Measurements from ENCODE around the gene SPACA9.

The SPACA9 gene

GRCh38 chr9:132854832-132855231 is 23.9 kb upstream of the SPACA9 start:
- TF ChIP-seq, protein P1, sequence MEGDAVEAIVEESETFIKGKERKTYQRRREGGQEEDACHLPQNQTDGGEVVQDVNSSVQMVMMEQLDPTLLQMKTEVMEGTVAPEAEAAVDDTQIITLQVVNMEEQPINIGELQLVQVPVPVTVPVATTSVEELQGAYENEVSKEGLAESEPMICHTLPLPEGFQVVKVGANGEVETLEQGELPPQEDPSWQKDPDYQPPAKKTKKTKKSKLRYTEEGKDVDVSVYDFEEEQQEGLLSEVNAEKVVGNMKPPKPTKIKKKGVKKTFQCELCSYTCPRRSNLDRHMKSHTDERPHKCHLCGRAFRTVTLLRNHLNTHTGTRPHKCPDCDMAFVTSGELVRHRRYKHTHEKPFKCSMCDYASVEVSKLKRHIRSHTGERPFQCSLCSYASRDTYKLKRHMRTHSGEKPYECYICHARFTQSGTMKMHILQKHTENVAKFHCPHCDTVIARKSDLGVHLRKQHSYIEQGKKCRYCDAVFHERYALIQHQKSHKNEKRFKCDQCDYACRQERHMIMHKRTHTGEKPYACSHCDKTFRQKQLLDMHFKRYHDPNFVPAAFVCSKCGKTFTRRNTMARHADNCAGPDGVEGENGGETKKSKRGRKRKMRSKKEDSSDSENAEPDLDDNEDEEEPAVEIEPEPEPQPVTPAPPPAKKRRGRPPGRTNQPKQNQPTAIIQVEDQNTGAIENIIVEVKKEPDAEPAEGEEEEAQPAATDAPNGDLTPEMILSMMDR (IDR thresholded peaks at IDR 0.05; ENCODE audit: low read depth, low read length, missing control alignments): no peak
- H3K4me3 ChIP-seq (ENCODE audit: low read depth, low read length): no peak overlapping the region
- DNase-seq (ENCODE audit: low read depth): no peak

DNA sequence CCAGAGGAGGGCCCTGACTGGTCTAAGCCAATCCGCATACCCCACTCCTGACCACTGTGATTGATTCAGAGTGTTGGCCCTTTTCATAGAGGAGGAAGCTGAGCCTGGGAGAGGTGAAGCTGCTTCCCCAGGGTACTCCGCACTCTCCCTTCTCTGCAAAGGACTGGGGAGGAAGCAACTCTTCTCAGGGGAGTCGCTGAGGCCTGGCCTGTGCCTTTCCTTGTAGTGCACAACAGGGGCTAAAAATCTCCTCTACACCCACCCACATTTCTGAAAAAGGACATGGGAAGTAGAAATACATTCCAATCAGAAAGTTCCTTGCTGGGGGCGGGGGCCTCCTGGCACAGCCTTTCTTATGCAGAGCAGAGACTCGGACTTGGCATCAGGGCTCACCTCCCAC is 22.8 kb upstream of the SPACA9 start:
- no peak overlapping the region for H3K4me3 ChIP-seq (ENCODE audit: low read depth, low read length)
- TF ChIP-seq, protein P1 (IDR thresholded peaks at IDR 0.05; ENCODE audit: low read depth, low read length, missing control alignments): no peak
- DNase-seq (ENCODE audit: low read depth): no peak

DNA sequence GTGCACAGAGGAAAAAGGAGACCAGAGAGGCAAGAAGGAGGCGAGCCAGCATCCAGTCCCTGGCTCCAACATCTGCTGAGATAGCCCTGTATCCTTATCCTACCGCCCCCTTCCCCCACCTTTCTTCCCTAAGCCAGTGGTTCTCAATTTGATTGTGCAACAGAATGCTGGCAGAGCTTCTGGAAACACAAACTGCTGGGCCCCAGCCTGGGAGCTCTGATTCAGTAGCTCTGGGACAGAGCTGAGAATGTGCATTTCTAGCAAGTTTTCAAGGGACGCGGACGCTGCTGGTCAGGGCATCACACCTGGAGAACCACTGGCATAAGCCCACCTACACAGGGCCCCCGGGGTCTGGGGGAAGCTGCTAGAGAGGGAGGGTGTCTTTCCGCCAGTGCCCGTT is 21.7 kb upstream of the SPACA9 start:
- no peak for DNase-seq (ENCODE audit: low read depth)

DNA sequence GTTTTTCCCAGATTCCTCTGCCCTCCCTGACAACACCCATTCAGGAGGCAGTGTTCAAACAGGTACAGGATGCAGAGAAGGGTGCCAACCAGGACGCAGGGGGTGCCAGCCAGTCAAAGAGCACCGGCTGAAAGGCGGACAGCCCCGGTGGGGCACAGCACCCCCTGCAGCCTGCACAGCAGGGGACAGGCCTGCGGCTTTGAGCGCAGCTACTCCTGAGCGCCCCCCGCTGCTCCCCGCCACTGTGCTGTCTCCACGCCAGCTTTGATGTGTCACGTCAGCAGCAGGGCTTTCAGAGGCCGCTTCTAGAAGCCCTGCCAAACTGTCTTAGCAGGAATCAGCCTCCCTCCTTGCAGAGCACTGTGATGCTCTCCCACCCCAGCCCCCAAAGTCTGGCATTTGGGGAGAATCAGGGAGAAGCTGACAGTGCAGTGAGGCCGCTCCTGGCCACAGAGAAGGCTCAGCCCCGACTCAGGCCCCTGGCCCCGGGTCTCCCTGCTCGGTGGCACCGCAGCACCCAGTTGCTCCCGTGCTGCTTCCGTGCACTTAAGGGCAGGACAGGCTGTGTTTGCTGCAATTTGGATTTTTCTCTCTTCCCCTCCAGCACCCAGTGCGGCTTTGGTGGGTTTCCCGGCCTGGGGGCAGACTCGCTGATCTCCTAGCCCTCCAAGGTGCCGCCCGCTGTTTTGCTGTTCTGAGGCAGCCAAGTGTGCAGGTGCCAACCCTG is 20.9 kb upstream of the SPACA9 start:
- TF ChIP-seq, protein P1 (IDR thresholded peaks at IDR 0.05; ENCODE audit: low read depth, low read length, missing control alignments): no peak
- H3K4me3 ChIP-seq (ENCODE audit: low read depth, low read length): no peak overlapping the region
- DNase-seq (ENCODE audit: low read depth): no peak

More for the DNA sequence above, 21.7 kb upstream of the SPACA9 start:
- TF ChIP-seq, protein P1 (IDR thresholded peaks at IDR 0.05; ENCODE audit: low read depth, low read length, missing control alignments): no peak
- H3K4me3 ChIP-seq (ENCODE audit: low read depth, low read length): no peak overlapping the region

DNA sequence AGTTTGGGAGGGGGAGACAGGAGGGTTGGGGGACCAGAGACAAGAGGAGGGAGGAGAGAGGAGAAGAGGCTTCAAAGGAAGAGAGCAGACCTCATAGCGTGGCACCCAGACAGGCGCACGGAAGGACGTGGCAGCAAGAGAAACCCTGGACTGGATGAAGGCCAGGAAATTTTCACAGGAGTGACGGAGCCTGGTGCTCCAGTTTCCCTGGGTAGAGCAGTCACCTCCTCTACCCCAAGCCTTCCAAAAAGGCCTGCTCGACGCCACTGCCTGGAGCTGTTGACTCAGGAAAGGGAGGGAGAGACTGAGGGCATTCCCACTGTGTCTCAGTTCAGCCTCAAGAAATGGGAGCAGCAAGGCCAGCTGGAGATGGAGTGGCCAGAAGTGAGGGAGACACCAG is 19.9 kb upstream of the SPACA9 start:
- TF ChIP-seq, protein P1 (IDR thresholded peaks at IDR 0.05; ENCODE audit: low read depth, low read length, missing control alignments): no peak
- H3K4me3 ChIP-seq (ENCODE audit: low read depth, low read length): no peak overlapping the region
- DNase-seq (ENCODE audit: low read depth): no peak

DNA sequence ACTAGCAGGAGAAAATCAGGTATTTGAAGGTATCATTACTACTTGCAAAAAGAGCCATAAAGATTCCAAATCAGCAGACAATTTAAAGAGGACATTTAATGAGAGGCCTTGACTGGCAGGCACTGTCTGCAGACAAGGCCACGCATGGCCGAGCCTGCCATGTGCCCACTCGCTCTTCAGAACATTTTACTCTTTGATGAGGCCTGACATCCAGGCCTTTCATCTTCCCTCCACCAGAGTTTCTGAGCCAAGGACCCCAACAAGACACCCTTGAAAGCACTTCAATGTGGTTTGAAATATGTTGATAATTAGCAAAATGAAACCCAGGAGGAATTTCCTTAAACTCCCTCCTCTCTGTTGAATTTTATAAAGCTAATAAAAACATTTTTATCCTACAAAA is 17.0 kb upstream of the SPACA9 start:
- H3K4me3 ChIP-seq (ENCODE audit: low read depth, low read length): no peak overlapping the region
- no peak for DNase-seq (ENCODE audit: low read depth)
- TF ChIP-seq, protein P1 (IDR thresholded peaks at IDR 0.05; ENCODE audit: low read depth, low read length, missing control alignments): no peak

DNA sequence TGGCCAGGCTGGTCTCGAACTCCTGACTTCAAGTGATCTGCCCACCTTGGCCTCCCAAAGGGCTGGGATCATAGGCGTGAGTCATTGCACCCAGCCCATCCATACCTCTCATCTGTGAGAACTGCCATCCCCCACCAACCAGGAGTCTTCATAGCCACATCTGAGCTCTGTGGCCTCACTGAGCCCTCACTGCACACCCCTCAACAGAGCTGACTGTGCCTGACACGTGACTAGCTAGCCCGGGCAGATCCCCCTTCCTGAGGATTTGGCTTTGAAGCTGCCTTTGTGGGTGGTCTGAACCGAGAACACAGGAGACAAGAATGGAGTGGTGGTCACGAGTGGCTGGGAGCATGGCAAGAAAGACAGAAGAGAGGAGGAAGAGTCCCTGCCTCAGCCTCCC is 16.2 kb upstream of the SPACA9 start:
- H3K4me3 ChIP-seq (ENCODE audit: low read depth, low read length): no peak overlapping the region
- DNase-seq (ENCODE audit: low read depth): no peak
- TF ChIP-seq, protein P1 (IDR thresholded peaks at IDR 0.05; ENCODE audit: low read depth, low read length, missing control alignments): no peak

Data from GM12864 (cell line).